Sigmoid colon (tissue), 7 donors: ENCODE data around the gene CHAC1. TPM values are rescaled to one million over a fixed set of nuclear protein-coding genes. Genes with fewer than 3 reads are reported as not detected.

Experiments
- DNase-seq: peaks from one replicate; pipeline ENCODE4 v3.0.0-alpha.2; 2019
- H3K27ac ChIP-seq, 4 donors: fragments of 200-600 bp; sonication (generic); one replicate each; pipeline ENCODE4 v1.5.1; 2016 to 2019; ENCODE audit warnings: mild to moderate bottlenecking in 1 of 4
- H3K27me3 ChIP-seq, 3 donors: fragments of 200-600 bp; sonication (generic); one replicate each; pipeline ENCODE4 v1.5.1; 2019; ENCODE audit warnings: mild to moderate bottlenecking in 1 of 3
- H3K36me3 ChIP-seq, 4 donors: fragments of 200-600 bp; sonication (generic); one replicate each; pipeline ENCODE4 v1.5.1; 2016 to 2019
- H3K4me1 ChIP-seq, 4 donors: fragments of 200-600 bp; sonication (generic); one replicate each; pipeline ENCODE4 v1.5.1; 2017 to 2019
- H3K4me3 ChIP-seq, 4 donors: fragments of 200-600 bp; sonication (generic); one replicate each; pipeline ENCODE4 v1.5.1; 2017 to 2019; ENCODE audit warnings: mild to moderate bottlenecking in 2 of 4, moderate library complexity in 1 of 4
- H3K9me3 ChIP-seq, 4 donors: fragments of 200-600 bp in 3 of 4; sonication (generic) in 3 of 4; one replicate each; pipeline versions ENCODE4 v1.5.1 to v1.6.1; 2013 to 2019
- CTCF ChIP-seq, 4 experiments: fragments of 450-650 bp in 3 of 4; fragments of 200-600 bp in 1 of 4; IDR thresholded peaks; one replicate each; pipeline ENCODE4 v1.5.1; 2016 to 2019; ENCODE audit warnings: antibody characterized with exemption in 4 of 4, mild to moderate bottlenecking in 3 of 4, moderate library complexity in 2 of 4
- EP300 ChIP-seq, 4 donors: sonication (generic); formaldehyde crosslinking; IDR thresholded peaks; one replicate each; pipeline ENCODE4 v1.6.1; 2017; ENCODE audit warnings: antibody characterized with exemption in 4 of 4
- POLR2A ChIP-seq, 2 donors: fragments of 450-650 bp; IDR thresholded peaks; one replicate each; pipeline ENCODE4 v1.6.1; 2016; ENCODE audit warnings: antibody characterized with exemption in 2 of 2, mild to moderate bottlenecking in 2 of 2, moderate library complexity in 2 of 2
- POLR2AphosphoS5 ChIP-seq, 4 donors: sonication (generic); formaldehyde crosslinking; IDR thresholded peaks; one replicate each; pipeline ENCODE4 v1.6.1; 2017; ENCODE audit warnings: antibody characterized with exemption in 4 of 4
- WGBS, 2 donors: extraction: QIAGEN DNeasy Blood & Tissue Kit; methylation state at CpG; one replicate each; pipeline ENCODE4 v1.1.7; 2013; 5-methylcytosine and 5-hydroxymethylcytosine counted together
- intact Hi-C: fragments of 100-400 bp; cut with DNase I; formaldehyde crosslinking; loops from one replicate; pipeline ENCODE4 v1.15.1; 2023
- polyA plus RNA-seq, 3 donors: library from polyadenylated mRNA; stranded (reverse); fragments of 200-250 nt; gene quantifications; one replicate each; pipeline ENCODE4 v1.2.3, GENCODE V29; 2013
- total RNA-seq, 4 donors: library from RNA; depleted of rRNA; stranded (reverse); fragments of >200 nt; gene quantifications; one replicate each; pipeline ENCODE4 v1.1.0, GENCODE V29; 2016
- donor health status: healthy with polysubstance abuse.
- donor health status: Bipolar disorder and iron deficiency.
- donor health status: healthy.

CHAC1 gene
- total and polyA plus RNA-seq, 7 donors: 0.66 to 31.4 (median 3.0) TPM

- H3K4me3 ChIP-seq: no peak overlapping the region
- no peaks in the 10 kb centered on the region for H3K9me3 ChIP-seq
- intact Hi-C loops: no loop called here
- no peak for DNase-seq
- no peaks in the 10 kb centered on the region for H3K27me3 ChIP-seq
- H3K36me3 ChIP-seq: peaks cover 37 to 77% (median 57%) of the 10 kb centered on the region in 4 donors
- TF ChIP-seq POLR2A (IDR thresholded peaks at IDR 0.05): no peak
- TF ChIP-seq EP300 (IDR thresholded peaks at IDR 0.05): no peak
- TF ChIP-seq POLR2AphosphoS5 (IDR thresholded peaks at IDR 0.05): no peak
- TF ChIP-seq CTCF (IDR thresholded peaks at IDR 0.05): no peak
- H3K27ac ChIP-seq: no peak overlapping the region
- 90% methylated on average over 6 of the region's 6 CpGs for WGBS, 2 donors
- H3K4me1 ChIP-seq: no peaks in the 10 kb centered on the region
Measured at GRCh38 chr15:40985541-40986330, 32.5 kb downstream of the CHAC1 start.

- Histone ChIP-seq H3K27me3 (no peaks in the 10 kb centered on the region), H3K4me1 (peaks cover 0 to 1% (median 0%) of the 10 kb centered on the region in 4 donors), H3K4me3 (no peak overlapping the region), H3K9me3 (no peaks in the 10 kb centered on the region), H3K27ac (no peak overlapping the region), H3K36me3 (peaks cover 33 to 66% (median 48%) of the 10 kb centered on the region in 4 donors)
- no peak for DNase-seq
- 91 to 94% methylated on average over 7 of the region's 7 CpGs for WGBS, 2 donors
- intact Hi-C loops: no loop called here
- TF ChIP-seq POLR2A (IDR thresholded peaks at IDR 0.05) (no peak), EP300 (IDR thresholded peaks at IDR 0.05) (no peak), CTCF (IDR thresholded peaks at IDR 0.05) (no peak), POLR2AphosphoS5 (IDR thresholded peaks at IDR 0.05) (no peak)
Measured at GRCh38 chr15:40986820-40987219, 33.5 kb downstream of the CHAC1 start.

GRCh38 chr15:40988156-40988555 lies 34.9 kb downstream of the CHAC1 start:
- no peak overlapping the region for H3K27ac ChIP-seq
- TF ChIP-seq EP300 (IDR thresholded peaks at IDR 0.05) (no peak), CTCF (IDR thresholded peaks at IDR 0.05) (no peak), POLR2AphosphoS5 (IDR thresholded peaks at IDR 0.05) (no peak), POLR2A (IDR thresholded peaks at IDR 0.05) (no peak)
- no peak for DNase-seq
- no peak overlapping the region for H3K4me3 ChIP-seq
- intact Hi-C loops: no loop called here
- 92 to 93% methylated on average over 4 of the region's 4 CpGs for WGBS, 2 donors
- peaks cover 19 to 53% (median 36%) of the 10 kb centered on the region in 4 donors for H3K36me3 ChIP-seq
- no peaks in the 10 kb centered on the region for H3K27me3 ChIP-seq
- no peaks in the 10 kb centered on the region for H3K9me3 ChIP-seq
- peaks cover 0 to 13% (median 10%) of the 10 kb centered on the region in 4 donors for H3K4me1 ChIP-seq

- Histone ChIP-seq H3K36me3 (peaks cover 2 to 41% (median 24%) of the 10 kb centered on the region in 4 donors), H3K4me1 (peaks cover 0 to 13% (median 10%) of the 10 kb centered on the region in 4 donors), H3K9me3 (no peaks in the 10 kb centered on the region), H3K27me3 (no peaks in the 10 kb centered on the region), H3K27ac (no peak overlapping the region), H3K4me3 (no peak overlapping the region)
- no peak for TF ChIP-seq POLR2AphosphoS5 (IDR thresholded peaks at IDR 0.05)
- no peak for TF ChIP-seq EP300 (IDR thresholded peaks at IDR 0.05)
- no peak for TF ChIP-seq POLR2A (IDR thresholded peaks at IDR 0.05)
- no peak for TF ChIP-seq CTCF (IDR thresholded peaks at IDR 0.05)
- intact Hi-C loops: no loop called here
- no peak for DNase-seq
Measured at GRCh38 chr15:40990080-40990479, 36.8 kb downstream of the CHAC1 start.
